ENCODE results near the gene TNFSF13B. TPM values are rescaled to one million over a fixed set of nuclear protein-coding genes. Genes with fewer than 3 reads are reported as not detected.

TNFSF13B gene
- total and polyA plus RNA-seq, 4 donors, result 1.8 to 11.6 (median 4.6) TPM

DNA sequence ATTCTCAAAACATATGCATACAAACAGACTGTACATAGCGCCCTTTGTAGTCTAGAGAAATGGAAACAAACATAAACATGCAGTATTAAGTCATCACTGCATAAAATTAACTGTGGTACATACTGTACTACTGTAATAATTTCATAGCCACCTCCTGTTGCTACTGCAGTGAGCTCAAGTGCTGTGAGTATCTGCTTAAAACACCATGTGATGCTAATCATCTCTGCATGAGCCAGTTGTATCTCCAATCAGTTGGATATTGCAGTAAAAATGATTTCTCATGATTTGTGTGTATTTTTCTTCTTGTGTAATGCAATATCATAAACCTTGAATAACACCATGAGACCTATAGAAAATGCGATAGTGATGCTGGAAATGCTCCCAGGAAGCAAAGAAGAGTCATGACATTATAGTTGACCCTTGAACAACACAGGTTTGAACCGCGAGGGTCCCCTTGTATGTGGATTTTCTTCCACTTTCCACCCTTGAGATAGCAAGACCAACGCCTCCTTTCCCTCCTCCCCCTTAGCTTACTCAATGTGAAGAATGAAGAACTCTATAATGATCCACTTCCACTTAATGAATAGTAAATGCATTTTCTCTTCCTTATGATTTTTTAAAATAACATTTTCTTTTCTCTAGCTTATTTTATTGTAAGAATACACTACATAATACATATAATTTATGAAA is 4.1 kb downstream of the TNFSF13B start:
- WGBS, result 88% methylated on average over 5 of the region's 5 CpGs
- Histone ChIP-seq H3K4me1 (ENCODE audit: control insufficient read depth in 4 of 4, insufficient read depth in 4 of 4, low read length in 3 of 4) (peaks cover 1 to 30% (median 27%) of the 10 kb centered on the region in 4 donors), H3K27ac (ENCODE audit: low read depth in 1 of 2, low read length in 2 of 2) (no peak overlapping the region), H3K27me3 (ENCODE audit: control insufficient read depth in 4 of 4, insufficient read depth in 4 of 4, low read length in 3 of 4) (no peaks in the 10 kb centered on the region), H3K9ac (ENCODE audit: low read depth in 1 of 2, low read length in 2 of 2) (no peak overlapping the region), H3K36me3 (ENCODE audit: control insufficient read depth in 4 of 4, insufficient read depth in 3 of 4, low read depth in 1 of 4, low read length in 3 of 4) (no peaks in the 10 kb centered on the region), H3K4me3 (ENCODE audit: low read depth in 1 of 3, low read length in 3 of 3) (no peak overlapping the region), H3K9me3 (ENCODE audit: control insufficient read depth in 4 of 4, low read length in 3 of 4) (no peaks in the 10 kb centered on the region)
- TF ChIP-seq CTCF (IDR thresholded peaks at IDR 0.05; ENCODE audit: low read depth, low read length, missing input control), result no peak
- TF ChIP-seq, protein P1, sequence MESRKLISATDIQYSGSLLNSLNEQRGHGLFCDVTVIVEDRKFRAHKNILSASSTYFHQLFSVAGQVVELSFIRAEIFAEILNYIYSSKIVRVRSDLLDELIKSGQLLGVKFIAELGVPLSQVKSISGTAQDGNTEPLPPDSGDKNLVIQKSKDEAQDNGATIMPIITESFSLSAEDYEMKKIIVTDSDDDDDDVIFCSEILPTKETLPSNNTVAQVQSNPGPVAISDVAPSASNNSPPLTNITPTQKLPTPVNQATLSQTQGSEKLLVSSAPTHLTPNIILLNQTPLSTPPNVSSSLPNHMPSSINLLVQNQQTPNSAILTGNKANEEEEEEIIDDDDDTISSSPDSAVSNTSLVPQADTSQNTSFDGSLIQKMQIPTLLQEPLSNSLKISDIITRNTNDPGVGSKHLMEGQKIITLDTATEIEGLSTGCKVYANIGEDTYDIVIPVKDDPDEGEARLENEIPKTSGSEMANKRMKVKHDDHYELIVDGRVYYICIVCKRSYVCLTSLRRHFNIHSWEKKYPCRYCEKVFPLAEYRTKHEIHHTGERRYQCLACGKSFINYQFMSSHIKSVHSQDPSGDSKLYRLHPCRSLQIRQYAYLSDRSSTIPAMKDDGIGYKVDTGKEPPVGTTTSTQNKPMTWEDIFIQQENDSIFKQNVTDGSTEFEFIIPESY (IDR thresholded peaks at IDR 0.05), result no peak
- no peak for TF ChIP-seq GABPA (IDR thresholded peaks at IDR 0.05 in 1 of 2, conservative IDR thresholded peaks at IDR 0.05 in 1 of 2)
- TF ChIP-seq FOXA1 (IDR thresholded peaks at IDR 0.05), result no peak
- no peak for TF ChIP-seq HNF4G (IDR thresholded peaks at IDR 0.05)
- TF ChIP-seq, protein P2, sequence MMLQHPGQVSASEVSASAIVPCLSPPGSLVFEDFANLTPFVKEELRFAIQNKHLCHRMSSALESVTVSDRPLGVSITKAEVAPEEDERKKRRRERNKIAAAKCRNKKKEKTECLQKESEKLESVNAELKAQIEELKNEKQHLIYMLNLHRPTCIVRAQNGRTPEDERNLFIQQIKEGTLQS (IDR thresholded peaks at IDR 0.05), result no peak
- TF ChIP-seq RAD21 (IDR thresholded peaks at IDR 0.05), result no peak
- no peak for TF ChIP-seq NR2F2 (IDR thresholded peaks at IDR 0.05)
- TF ChIP-seq JUND (IDR thresholded peaks at IDR 0.05), result no peak
- DNase-seq (ENCODE audit: low spot score), result no peak

GRCh38 chr13:108274718-108275117 is 5.2 kb downstream of the TNFSF13B start:
- no peak overlapping the region for H3K4me3 ChIP-seq (ENCODE audit: low read depth in 1 of 3, low read length in 3 of 3)
- H3K9me3 ChIP-seq (ENCODE audit: control insufficient read depth in 4 of 4, low read length in 3 of 4), result no peaks in the 10 kb centered on the region
- H3K9ac ChIP-seq (ENCODE audit: low read depth in 1 of 2, low read length in 2 of 2), result no peak overlapping the region
- H3K27me3 ChIP-seq (ENCODE audit: control insufficient read depth in 4 of 4, insufficient read depth in 4 of 4, low read length in 3 of 4), result no peaks in the 10 kb centered on the region
- H3K27ac ChIP-seq (ENCODE audit: low read depth in 1 of 2, low read length in 2 of 2), result no peak overlapping the region
- H3K4me1 ChIP-seq (ENCODE audit: control insufficient read depth in 4 of 4, insufficient read depth in 4 of 4, low read length in 3 of 4), result peaks cover 0 to 23% (median 20%) of the 10 kb centered on the region in 4 donors
- DNase-seq (ENCODE audit: low spot score), result no peak
- no peaks in the 10 kb centered on the region for H3K36me3 ChIP-seq (ENCODE audit: control insufficient read depth in 4 of 4, insufficient read depth in 3 of 4, low read depth in 1 of 4, low read length in 3 of 4)
- TF ChIP-seq FOXA1 (IDR thresholded peaks at IDR 0.05) (no peak), RXRA (IDR thresholded peaks at IDR 0.05) (no peak), JUND (IDR thresholded peaks at IDR 0.05) (no peak), REST (IDR thresholded peaks at IDR 0.05) (no peak), SP1 (IDR thresholded peaks at IDR 0.05) (no peak), TAF1 (conservative IDR thresholded peaks at IDR 0.05) (no peak), FOXA2 (IDR thresholded peaks at IDR 0.05) (no peak), GABPA (IDR thresholded peaks at IDR 0.05 in 1 of 2, conservative IDR thresholded peaks at IDR 0.05 in 1 of 2) (no peak), HNF4A (conservative IDR thresholded peaks at IDR 0.05) (no peak)

All from liver (tissue), 9 donors.